Measurements from ENCODE around the gene GARIN5A. TPM values are rescaled to one million over a fixed set of nuclear protein-coding genes. Genes with fewer than 3 reads are reported as not detected.

Gene GARIN5A
- total RNA-seq, 1 donor from 2014 or later, result not detected

GRCh38 chr19:50417111-50418081, 59.3 kb downstream of the GARIN5A start:
- DNase-seq (ENCODE audit: low read depth, low spot score), result no peak

Other genes starting within 250 kb of the GARIN5A start
- gene KCNC3, start 147.5 kb downstream of the GARIN5A start, total RNA-seq, result under 0.01 and 0.11 TPM in 2 replicates
- gene NAPSA, start 111.2 kb downstream of the GARIN5A start, total RNA-seq, result under 0.01 and 0.11 TPM in 2 replicates
- gene NR1H2, start 100.4 kb downstream of the GARIN5A start, total RNA-seq, result 56.8 and 67.8 TPM in 2 replicates
- 82.0 and 88.6 TPM in 2 replicates for gene POLD1, start 92.5 kb downstream of the GARIN5A start, total RNA-seq
- 0.04 TPM in 1 of 2 replicates, not detected in the other for gene SPIB, start 57.9 kb downstream of the GARIN5A start, total RNA-seq
- not detected in 2 replicates for gene MYBPC2, start 44.0 kb downstream of the GARIN5A start, total RNA-seq
- 63.2 and 74.2 TPM in 2 replicates for gene EMC10, start 341 bp downstream of the GARIN5A start, total RNA-seq
- 18.3 and 22.0 TPM in 2 replicates for gene JOSD2, start 34.3 kb upstream of the GARIN5A start, total RNA-seq
- not detected in 2 replicates for gene ASPDH, start 37.1 kb upstream of the GARIN5A start, total RNA-seq
- 0.07 TPM in 1 of 2 replicates, not detected in the other for gene LRRC4B, start 91.6 kb upstream of the GARIN5A start, total RNA-seq
- 0.04 TPM in 1 of 2 replicates, not detected in the other for gene SYT3, start 163.0 kb upstream of the GARIN5A start, total RNA-seq
- gene C19orf81, start 172.6 kb upstream of the GARIN5A start, total RNA-seq, result 0.59 and 0.63 TPM in 2 replicates
- gene SHANK1, start 243.0 kb upstream of the GARIN5A start, total RNA-seq, result 0.26 and 0.63 TPM in 2 replicates
- gene CLEC11A, start 246.5 kb upstream of the GARIN5A start, total RNA-seq, result 4.0 and 4.3 TPM in 2 replicates

All from pulmonary artery endothelial cell (primary cell).